Cerebellar nuclear complex (tissue), 1 donor: Measurements from ENCODE around the gene LRIT2.

Experiments used
- DNase-seq, 2 experiments: peaks; one replicate each; lab custom pipeline; 2025; lab: John Stamatoyannopoulos, UW

The LRIT2 gene

DNA sequence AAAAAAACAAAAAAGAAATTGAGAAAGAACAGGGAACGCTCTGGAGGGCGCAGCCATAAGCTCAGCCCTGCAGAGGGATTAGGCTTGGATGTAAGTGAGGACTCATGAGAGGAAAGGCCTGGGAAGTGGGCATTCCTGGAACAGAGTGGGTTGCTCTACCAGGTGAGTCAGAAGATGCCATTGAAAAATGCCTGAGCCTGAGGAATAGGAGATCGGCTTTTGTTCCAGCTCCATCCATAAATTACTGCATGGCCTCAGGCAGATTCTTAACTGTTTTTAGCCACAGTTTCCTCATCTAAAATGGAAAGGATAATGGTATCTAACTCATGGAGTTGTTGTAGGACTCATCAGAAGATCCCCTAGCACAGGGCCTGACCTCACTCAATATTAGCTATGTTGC lies 18.4 kb upstream of the LRIT2 start:
- DNase-seq, result no peak

DNA sequence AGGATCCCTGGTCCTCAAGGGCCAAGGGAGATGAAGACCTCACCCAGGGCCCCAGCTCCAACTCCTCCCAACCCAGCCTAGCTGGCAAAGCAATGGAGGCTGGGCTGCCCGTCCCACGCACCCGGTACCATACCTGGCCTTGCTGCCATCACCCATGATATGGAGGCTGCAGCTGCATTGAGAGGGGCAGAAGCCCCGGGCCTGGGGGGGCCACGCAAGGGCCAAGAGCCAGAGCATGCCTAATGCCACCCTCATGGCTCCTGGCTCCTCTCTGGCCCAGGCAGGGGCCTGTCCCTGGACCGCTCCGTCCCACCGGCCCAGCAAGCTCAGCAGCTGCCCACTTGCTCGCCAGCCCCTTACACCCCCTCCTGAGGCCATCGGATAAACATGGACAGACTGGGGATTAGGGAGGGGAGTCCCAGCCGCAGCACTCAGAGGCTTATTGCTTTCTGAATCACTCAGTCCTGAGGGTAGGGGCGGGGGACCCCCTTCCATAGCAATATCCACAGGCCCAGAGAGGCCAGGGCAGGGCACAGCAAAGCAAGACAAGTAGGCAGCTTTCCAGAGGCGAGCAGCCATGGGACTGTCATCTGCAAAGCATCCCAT lies 15.9 kb upstream of the LRIT2 start, which contains the start of gene LRIT1:
LRIT1 (minus strand) TSS at position 362 of the 606 bp plus-strand sequence; CDS start at position 255, 107 bp downstream.
- no peak for DNase-seq

DNA sequence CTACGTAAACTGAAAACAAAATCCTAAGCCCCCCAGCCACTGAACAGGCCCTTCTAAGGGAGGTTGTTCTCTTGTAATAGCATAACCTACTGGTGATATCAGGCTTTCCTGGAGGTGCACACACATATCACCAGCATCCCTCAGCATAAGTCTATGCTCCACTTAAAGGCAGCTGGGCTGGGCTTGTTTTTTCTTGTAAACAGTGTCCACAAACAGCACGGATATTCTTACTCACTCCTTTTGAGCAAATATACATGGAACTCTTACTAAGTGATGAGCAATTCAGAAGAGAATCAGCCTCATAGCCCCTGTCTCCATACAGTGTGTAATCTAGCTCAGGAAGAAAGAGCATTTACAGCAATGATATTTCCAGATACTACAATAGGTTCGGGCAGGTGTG lies 13.6 kb upstream of the LRIT2 start:
- no peak for DNase-seq

DNA sequence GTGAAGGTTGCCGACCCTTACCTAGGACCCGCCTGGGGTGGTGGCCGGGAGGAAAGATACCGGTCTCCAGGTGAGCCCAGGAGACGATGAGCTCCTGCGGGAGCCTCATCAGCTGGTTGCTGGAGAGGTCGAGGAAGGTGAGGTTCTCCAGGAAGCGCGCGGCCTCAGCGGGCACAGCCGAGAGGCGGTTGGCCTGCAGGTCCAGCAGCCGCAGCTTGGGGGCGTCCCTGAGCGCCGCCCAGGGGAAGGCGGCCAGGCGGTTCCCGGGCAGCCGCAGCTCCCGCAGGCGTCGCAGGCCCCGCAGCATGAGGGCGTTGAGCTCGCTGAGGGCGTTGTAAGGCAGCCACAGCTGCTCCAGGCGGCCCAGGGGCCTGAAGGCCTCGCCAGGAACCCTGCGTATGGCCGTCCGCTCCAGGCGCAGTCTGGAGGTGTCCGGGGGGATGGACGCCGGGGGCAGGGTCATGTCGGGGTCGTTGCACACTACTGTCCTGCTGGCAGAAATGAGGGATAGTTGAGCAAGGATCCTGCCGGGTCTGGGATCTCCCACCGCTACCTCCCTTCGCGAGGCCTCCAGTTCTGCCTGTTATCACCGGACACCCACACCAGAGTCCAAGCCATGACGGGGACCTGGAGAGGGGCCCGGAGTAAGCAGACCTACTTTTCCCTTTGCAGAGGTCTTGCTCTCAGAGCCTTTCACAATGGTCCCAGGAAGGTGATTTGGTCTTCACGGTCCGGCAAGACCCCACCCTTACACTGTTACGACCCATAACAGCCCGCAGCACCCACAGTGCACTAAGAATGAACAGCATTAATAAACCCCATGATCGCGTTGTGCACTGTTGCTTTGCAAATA lies 12.1 kb upstream of the LRIT2 start:
- no peak for DNase-seq

DNA sequence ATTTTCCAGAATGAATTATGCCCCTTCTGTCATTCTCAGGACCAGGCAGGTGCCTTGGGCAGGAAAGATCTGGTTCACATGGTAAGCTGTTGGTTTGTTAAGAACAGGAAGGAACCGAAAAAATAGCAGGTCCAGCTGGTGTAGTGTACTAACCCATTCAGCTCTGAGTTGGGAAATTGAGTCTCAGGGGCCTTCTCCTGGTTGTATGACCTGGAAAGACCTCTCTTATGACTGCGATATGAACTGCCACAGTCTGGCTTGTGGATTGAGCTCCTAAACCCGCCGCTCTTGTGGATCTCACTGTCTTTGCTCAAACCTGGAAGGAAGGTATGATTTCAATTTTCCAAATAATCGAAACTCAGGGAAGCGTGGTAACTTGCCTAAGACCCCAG lies 11.5 kb upstream of the LRIT2 start:
- no peak for DNase-seq

GRCh38 chr10:84235096-84235495 lies 9.8 kb upstream of the LRIT2 start:
- DNase-seq, result no peak

DNA sequence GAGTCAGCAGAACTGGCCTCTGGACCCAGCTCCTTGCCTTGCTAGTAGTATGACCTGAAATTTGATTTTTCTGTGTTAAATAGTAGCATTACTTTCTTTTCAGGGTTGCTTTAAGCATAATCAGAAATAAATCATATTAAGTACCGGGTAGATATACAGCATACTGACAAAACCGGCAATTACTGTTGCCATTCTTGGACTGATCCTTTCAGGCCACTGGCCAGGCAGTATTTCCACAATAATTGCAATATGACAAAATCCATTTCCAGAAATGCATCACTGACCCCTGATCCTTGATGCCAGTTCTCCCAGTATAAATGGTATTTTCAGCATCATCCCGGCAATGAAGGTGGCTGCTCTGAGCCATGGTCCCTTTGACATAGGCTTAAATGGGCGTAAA lies 9.1 kb upstream of the LRIT2 start:
- no peak for DNase-seq

DNA sequence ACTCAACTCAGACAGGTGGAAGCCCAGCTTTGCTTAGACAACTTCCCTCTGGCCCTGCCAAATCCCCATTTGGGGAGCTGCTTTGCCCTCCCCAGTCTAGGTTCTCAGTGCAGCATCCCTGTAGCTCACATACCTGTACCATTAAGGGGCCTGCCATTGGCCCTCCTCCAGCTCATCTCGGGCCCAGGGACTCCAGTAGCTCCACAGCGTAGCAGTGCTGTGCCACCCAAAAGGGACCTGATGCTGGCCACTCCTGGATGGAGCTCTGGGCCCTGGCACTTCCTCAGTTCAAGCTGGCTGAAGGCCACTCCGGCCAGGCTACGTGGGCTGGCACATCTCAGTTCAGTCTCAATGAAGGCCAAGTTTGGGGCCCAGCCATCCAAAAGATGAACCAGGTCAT lies 8.6 kb upstream of the LRIT2 start:
- no peak for DNase-seq

DNA sequence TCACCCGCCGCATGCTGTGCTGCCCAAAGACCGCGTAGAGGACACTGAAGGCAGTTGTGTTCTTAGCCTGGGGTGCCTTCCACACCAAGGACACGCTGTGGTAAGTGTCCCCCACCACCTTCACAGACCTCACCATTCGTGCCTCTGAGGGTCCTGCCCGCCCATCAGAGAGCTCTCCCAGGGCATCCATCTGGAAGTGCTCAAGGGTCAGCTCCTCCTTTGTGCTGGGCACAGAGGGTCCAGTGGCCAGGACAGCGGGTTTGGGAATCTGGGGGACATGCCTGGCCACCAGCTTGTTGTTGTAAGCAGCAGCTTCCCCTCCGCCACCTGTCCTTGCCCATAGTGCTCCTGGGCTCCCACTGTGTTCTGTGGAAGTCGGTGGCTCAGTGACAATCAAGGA lies 7.0 kb upstream of the LRIT2 start:
- no peak for DNase-seq

GRCh38 chr10:84230359-84230758 lies 5.0 kb upstream of the LRIT2 start:
- DNase-seq, result no peak

GRCh38 chr10:84227810-84228209 lies 2.5 kb upstream of the LRIT2 start:
- no peak for DNase-seq

DNA sequence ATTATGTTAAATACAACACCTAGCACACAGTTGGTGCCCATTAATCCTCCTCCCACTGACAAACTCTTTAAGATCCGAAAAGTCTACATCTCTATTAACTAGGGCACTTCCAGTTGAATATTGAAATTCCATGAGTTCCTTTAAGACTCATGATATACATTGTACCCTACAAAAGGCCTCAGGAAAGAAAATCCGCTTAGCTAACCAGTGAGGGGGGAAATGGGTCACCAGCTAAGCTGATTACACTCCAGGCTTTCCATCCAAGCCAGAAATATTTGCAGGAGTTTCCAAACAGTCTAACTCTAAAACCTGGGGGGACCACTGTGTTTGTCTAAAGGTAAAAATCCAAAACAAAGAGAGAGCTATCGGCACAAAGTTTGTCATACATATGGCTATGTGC lies 1.3 kb upstream of the LRIT2 start:
- no peak for DNase-seq

GRCh38 chr10:84224411-84225028 lies 824 bp downstream of the LRIT2 start:
- DNase-seq, result no peak

- DNase-seq, result no peak
Observed at GRCh38 chr10:84221916-84222315, 3.4 kb downstream of the LRIT2 start.

GRCh38 chr10:84217746-84218145 lies 7.6 kb downstream of the LRIT2 start:
- no peak for DNase-seq

DNA sequence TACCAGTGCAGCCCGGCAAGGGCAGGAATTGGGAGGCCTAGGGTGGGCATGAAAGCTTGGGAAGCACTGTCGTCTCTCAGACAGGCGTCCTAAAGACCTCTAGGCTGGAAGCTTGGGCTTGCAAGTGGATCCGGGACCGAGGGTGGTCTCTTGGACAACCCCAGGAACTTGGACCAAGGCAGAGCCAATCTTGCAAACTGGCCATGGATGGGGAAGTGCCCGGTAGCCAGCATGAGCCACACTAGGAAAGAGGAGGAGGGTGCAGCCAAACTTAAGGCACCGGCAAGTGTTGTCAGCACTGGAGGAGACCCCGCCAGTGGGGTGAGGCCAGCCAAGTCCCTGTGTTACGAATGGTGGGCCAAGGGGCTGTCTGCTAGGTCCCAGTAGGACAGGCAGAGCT lies 8.5 kb downstream of the LRIT2 start:
- no peak for DNase-seq

DNA sequence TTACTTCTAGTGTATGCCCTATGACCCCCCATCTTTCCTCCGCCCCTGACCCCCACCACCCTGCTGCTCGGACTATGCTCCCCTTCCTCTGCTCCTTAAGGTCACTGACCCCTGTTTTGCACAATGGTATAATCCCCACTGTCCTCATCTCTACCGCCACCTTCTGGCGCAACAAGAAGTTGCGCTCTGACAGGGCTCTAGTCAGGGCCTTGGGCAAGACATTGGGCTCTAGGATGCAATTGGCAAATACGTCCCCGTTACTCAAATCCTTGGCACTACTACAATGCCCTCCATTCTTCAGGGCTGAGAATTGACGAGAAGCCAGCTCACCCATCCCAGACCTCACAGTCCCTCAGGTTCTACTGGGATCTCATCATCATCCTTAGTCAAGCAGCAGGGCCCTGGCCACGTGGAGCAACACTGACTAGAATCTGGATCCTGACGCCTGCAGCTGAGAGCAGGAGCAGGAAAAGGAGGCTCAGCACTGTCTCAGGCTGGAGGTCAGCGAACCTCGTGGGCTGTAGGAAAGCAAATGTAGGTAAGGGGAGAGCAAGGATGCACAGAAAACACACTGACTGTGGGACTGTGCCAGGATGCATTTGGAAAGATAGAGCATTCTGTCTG lies 10.6 kb downstream of the LRIT2 start:
- DNase-seq, result no peak

DNA sequence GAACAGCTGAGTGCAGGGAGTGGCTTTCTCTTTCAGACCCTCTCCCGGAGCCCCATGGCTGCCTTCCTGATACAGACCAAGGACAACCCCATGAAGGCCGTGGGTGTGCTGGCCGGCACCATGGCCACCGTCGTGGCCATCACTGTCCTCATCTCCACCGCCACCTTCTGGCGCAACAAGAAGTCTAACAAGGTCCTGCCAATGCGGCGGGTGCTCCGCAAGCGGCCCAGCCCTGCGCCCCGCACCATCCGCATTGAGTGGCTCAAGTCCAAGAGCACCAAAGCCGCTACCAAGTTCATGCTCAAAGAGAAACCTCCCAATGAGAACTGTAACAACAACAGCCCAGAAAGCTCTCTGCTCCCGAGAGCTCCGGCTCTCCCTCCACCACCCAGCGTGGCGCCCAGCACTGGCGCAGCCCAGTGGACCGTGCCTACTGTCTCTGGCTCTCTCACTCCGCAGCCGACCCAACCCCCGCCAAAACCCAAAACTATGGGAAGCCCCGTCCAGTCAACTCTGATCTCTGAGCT lies 11.2 kb downstream of the LRIT2 start:
- no peak for DNase-seq

DNA sequence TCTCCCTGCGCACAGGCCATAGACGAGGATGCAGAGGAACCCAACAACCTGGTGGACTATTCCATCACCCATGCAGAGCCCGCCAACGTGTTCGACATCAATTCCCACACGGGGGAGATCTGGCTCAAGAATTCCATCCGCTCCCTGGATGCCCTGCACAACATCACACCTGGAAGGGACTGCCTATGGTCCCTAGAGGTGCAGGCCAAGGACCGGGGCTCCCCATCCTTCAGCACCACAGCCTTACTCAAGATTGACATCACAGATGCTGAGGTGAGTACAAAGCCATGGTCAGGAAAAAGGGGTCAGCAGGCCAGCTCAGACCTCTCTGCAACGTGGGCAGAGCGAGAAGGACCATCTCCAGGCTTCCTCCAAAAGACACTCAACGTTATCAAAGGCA lies 12.3 kb downstream of the LRIT2 start:
- no peak for DNase-seq

DNA sequence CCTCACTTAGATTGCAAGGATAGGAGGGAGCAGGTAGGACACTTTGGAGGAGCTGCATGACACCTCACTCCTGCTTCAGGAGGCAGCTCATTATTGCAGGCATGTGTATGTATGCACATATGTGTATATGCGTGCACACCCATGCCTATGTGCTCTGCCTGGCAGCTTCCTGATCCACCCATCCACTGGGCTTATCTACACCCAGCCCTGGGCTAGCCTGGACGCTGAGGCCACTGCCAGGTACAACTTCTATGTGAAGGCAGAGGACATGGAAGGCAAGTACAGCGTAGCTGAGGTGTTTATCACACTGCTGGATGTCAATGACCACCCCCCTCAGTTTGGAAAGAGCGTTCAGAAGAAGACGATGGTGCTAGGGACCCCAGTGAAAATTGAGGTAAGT lies 13.3 kb downstream of the LRIT2 start:
- no peak for DNase-seq

DNA sequence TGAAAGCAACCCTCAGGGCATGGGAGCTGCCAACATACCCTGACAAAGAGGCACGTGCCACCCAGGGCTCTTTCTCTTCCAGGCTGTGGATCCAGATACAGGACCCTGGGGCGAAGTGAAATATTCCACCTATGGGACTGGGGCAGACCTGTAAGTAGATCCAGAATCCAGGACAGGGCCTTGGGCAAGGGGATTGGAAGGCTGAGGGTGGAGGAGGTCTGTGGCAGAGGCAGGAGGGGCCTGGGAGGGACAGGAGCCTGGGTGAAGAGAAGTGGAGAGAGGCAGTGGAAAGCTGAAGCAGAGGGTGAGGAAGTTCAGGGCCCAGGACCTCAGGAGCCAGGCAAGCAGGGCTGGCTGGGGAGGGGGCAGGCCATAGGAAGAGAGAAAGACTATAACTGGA lies 13.8 kb downstream of the LRIT2 start:
- no peak for DNase-seq

DNA sequence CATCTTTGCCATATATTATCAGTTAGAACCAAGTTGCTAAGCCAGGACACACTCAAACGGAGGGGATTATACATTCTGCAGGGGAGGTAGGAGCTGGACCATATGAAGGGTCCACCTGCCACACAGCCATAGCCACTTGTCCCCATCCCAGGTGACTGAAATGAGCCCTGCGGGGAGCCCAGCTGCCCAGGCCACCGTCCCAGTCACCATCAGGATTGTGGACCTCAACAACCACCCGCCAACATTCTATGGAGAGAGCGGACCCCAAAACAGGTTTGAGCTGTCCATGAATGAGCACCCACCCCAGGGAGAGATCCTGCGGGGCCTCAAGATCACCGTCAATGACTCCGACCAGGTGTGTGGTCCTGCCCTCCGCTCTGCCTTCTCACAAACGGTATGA lies 17.3 kb downstream of the LRIT2 start:
- no peak for DNase-seq
